C1 segment of cervical spinal cord (tissue), 14 donors: ENCODE data around the gene SLC25A19.
A peak's percentile ranks its signal among the peaks of the same experiment; 100 is the strongest.

ENCODE experiments used
- DNase-seq, 14 donors: peaks; one replicate each; lab custom pipeline; 2025; lab: John Stamatoyannopoulos, UW

The SLC25A19 gene

DNA sequence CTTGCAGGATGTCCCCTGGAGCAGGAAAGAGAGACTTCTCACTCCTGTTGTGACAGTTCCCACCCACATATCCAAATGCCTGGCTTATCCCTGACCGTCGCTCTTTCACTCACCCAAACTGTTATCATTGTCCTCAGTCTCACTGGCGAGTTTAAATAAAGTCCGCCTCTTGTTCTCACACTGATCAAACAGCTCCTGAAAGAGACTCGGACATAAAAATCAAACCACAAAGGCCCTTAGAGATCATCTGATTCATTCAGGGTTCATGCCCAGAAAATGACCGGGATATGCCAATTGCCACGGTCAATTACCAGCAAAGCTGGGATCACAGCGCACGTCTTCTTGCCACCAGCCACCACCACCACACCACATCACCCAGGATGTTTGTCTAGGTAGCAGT lies 47.7 kb downstream of the SLC25A19 start:
- no peak for DNase-seq

DNA sequence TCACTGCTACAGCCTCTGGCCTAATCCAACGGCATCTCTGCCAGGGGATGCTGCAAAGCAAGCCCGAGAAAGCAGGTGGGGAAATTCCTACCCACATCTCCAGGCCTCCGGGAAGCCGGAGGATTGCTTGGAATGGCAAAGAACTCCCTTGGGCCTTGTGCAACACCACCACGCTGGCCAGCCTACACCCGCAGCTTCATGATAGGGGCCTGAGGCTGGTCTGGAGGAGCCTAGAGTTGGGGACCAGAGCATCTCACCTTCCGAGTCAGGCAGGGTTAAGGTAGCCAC lies 48.1 kb downstream of the SLC25A19 start:
- DNase-seq: no peak

DNA sequence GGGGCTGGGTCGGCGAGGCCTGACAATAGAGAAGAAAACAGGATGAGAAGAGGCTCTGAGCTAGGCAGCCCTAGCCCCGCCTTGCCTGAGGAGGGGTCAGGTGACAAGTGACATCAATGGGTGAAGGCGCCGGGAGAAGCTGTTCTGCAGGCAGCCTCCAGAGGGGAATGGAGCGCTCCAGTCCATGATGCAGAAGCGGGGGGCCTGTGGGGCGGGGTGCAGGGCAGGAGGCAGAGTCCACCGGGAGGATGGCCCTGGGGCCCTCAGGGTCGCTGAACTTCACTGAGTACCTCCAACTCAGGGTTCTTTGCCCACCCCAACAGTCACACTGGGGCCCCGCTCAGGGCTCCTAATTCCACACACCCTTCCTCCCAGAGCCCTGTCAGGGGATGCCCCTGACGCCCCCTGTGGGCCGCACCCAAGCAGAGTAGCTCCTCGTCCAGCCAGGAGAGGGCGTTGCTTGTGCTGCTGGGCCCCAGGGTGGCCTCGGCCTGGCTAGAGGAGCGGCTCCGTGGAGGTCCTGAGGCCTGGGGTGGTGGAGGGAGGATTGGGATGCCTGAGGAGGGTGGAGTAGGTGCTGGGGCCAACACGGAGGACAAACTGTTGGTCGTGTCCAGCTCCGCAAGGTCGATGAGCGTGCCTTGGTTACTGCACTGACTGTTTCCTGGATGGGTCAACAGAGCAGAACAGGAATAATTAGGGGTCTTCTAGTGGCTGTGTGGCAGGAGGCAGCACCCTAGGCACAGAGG lies 48.7 kb downstream of the SLC25A19 start:
- DNase-seq: peak in 2 of 14 donors; percentile 35 to 86

DNA sequence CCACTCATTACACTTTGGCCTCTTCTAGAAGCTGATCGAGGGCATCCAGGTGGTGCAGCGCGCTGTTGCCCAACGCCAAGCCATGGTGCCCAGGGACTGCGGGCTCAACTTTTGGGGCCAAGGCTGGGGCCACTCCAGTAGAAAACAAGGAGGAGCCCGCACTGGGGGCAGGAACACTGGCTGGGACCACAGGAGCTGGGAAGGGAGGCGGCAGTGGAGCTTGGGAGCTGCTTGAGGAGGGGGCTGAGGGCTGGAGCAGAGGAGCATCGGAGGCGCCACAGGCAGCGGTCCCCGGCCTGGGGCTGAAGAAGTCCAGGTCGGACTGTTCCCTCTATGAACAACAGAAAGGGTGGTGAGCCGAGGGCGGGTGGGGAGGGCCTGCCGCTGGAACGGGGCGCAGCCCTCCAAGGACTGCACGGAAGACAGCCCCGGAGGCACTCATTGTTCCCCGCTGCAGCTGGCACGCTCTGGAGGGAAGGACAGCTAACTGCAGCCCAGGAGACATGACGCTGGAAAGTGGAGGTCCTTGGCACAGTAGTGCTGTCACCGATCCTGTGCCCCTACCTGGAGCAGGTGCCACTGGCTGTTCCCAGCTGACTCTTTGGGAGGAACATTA lies 49.3 kb downstream of the SLC25A19 start:
- peak in 1 of 14 donors; percentile 22 for DNase-seq

DNA sequence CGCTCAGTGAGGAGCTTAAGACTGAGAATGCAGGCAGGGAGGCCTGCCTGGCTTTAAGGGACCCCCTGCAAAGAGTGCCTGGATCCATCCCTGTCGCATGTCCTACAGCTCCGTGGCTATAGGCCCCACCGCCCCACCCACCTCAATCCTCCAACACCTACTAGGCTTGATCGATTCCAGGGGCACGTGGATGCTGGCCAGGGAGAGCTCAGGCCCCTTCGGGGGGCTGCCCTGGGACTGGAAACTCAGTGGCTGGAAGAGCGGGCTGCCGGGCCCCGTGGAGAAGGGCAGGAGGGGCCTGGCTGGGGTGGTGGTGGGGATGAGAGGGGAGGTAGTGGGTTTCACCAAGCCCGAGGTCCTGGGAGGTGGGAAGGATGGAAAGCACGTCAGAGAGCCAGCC lies 50.0 kb downstream of the SLC25A19 start:
- DNase-seq: no peak

DNA sequence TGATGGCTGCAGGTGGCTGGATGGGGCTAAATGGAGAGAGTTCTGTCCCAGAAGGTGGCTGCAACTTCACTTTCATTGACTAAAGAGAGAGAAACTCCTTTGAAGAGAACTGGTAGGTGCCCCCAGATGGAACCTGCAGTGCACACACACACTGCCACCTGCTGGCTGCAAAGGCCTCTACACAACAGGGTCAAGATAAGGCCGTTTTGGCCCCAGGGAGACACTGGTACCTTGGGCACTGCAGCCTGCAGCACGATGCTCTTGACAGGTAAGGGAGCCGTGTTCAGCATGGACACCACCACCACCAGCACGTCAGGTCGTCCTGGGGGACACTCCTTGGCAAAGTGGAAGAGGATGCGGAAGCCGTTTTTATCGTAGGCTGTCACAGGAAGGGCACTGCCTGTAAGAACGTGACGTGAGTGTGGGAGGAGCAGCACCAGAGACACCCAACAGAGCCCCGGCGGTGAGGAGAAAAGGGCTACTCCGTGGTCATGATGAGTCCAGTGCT lies 50.5 kb downstream of the SLC25A19 start:
- peak in 5 of 14 donors; percentile 19 to 82 (median 30) for DNase-seq

DNA sequence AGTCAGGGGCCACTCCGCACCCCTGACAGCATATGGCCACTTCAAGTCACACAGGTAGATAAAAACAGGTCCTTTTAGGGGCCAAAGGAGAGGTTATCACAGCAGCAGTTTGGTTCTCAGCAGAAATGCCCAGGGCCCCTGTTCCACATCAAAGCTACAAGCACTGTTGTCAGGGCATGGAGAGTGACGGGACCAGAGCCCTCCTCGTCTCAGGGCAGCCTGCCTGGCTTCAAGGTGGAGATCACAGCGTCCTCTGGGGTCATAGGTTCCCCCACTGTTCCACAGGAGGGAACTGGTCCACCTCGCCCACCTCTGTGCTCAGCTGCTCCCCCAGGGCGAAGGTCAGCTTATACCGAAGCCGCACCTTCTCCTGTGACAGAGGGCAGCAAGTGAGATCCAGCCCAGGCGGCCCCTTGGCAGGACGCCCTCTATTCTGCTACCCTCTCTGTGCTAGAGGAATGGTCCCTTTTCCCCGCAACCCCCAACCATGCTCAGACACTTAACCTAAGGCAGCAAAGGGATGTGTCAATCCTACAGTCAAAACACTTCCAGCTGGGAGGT lies 51.1 kb downstream of the SLC25A19 start:
- DNase-seq: no peak

DNA sequence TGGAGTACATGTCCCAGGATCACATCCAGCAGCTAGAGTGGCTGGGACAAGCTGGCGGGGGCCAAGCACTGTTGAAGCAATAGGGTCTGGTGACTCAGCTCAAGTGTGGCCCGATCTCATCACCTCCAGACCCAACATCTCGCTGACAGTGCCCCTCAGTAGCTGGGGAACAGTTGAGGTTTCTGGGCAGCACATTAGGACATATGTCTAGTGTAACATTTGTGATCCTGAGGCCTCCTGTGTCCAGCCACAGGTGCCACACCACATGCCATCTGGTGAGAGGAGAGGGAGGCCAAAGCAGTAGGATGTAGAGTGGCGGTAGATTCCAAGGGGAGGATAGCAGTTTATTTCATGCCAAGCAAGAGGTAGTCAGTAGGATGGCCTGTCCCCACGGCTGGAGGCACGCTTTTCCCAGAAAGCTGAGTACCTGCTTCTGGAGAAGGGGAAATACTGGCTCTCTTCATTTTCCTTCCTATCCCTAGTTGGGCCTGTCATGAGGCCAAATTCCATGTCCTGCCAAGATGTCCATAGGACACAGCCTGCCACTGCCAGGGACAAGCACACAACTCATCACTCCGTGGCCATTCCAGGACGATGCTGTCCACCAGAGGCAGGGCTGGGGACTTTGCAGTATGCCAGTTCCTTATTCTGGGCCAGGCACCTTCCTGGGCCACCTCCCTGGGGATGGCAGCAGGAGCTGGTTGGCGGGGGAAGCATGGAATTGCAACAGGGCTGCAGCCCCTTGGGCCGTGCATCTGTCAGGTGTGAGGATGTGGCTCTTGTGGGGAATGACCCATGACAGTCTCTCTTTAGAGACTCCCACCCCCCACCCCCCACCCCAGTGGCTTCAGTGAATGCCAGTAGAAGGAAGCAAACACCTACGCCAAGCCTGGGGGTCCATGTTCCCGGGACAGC lies 51.9 kb downstream of the SLC25A19 start:
- DNase-seq: peak in 2 of 14 donors; percentile 20 to 95

DNA sequence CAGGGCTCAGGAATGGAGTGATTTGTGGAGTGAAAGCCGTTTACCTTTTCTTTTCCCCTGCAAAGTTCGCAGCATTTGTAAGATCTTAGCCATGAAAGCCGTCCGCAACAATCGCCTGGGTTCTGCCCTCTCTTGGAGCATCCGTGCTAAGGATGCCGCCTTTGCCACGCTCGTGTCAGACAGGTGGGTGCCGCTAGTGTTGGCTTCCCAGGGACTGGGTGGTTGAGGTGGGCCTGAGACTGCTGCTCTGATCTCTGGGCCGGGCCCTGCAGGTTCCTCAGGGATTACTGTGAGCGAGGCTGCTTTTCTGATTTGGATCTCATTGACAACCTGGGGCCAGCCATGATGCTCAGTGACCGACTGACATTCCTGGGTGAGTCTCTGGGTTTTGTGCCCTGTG lies 56.4 kb downstream of the SLC25A19 start:
- DNase-seq: no peak

DNA sequence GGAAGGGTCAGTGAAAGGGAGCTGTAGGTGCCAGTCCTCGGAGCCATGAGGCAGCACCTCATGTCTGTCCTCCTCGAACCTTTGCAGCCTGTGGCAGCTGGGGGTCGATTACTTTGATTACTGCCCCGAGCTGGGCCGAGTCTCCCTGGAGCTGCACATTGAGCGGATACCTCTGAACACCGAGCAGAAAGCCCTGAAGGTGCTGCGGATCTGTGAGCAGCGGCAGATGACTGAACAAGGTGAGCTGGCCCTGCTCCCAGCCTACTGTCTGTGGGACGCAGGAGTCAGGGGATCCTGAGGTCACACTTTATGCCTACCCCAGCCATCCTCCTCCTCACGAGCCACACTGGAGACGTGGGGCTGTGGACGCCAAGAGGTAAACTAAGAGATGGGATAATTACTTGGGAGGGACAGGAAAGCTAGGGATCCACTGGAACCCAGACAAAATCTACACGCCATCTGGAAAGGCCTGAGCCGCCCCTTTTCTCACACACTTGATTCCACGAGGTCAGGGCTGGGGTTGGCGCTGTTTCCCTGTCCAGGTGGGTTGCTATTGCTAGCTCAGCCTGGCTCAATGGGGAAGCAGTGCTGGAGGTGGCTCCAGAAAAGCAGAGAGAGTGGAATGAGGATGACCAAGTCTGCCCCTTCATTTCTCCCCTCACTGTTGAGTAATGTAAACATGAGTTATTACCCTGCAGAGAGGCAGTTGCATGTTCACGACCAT lies 57.3 kb downstream of the SLC25A19 start:
- DNase-seq: peak in 2 of 14 donors; percentile 17 to 88

DNA sequence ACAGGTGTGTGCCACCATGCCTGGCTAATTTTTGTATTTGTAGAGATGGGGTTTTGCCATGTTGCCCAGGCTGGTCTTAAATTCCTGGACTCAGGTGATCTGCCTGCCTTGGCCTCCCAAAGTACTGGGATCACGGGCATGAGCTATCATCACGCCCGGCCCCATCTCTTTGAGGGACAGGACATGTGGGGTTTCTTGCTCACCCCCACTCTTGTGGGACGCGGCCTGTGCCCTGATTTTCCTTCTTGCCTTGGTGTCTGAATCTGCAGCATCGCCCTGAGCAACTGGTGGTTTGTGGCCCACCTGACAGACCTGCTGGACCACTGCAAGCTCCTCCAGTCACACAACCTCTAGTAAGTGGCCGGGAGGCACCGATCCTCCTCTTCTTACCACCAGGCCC lies 58.2 kb downstream of the SLC25A19 start:
- DNase-seq: no peak

DNA sequence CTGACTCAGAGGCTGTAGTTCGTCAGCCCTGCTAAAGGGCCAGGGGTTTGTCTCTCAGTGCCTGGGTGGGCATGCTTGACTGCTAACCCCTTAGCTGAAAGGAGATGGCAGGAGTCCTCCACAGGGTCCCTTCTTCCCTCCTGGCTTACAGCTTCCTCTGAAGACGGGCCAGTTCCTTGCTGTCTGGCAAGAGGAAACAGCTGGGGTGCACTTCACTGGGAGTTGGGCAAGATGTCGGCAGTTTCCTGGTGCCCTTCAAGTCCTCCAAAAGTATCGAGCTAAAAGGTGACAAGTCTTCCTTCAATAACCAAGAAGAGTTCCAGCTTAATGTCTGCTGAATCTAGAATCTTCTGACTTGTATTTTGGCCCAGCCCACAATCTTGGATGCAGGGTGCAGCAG lies 60.4 kb downstream of the SLC25A19 start:
- DNase-seq: peak in 1 of 14 donors; percentile 20

DNA sequence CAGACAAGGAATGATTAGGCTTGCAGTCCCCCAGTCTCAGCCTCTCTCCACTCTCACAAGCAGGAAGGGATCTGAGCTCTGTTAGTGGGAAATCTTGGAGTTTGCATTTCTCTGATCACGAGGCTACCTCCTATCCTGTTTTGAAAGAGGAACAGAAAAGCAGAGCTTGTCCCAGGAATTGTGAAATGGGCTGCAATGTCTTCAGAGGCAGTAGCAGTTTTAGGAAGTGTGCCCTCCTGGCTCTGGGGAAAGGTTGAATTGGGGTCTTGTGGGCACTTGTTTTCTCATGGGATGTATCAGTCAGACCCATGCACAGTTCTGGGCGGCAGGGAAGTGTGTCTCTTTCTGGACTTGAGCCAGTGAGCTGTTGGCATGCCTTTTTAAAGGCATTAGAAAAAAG lies 60.9 kb downstream of the SLC25A19 start:
- DNase-seq: peak in 5 of 14 donors; percentile 13 to 43 (median 42)

DNA sequence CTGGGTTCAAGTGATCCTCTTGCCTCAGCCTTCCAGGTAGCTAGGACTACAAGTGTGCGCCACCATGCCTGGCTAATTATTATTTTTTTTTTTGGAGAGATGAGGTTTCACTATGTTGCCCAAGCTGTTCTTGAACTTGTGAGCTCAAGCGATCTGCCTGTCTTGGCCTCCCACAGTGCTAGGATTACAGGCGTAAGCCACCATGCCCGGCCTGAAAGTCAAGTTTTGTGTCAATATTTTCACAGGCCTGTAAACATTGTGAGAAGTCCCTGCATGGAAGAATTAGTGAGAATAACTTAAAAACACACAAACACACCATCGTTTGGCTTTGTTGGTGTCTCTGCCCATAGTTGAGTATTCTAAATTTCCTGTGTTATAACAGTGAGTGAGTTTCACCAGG lies 61.5 kb downstream of the SLC25A19 start:
- no peak for DNase-seq

DNA sequence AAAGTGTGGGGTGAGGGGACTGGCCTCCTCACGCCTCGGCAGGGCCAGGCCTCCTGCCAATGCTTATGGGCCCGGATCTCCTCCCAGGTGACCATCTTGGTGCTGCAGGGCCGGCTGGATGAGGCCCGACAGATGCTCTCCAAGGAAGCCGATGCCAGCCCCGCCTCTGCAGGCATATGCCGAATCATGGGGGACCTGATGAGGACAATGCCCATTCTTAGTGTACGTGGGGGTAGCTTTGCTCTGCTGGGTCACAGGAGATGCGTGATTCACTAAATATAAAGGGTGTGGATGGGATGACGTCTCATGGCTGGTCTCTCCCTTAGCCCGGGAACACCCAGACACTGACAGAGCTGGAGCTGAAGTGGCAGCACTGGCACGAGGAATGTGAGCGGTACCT lies 64.2 kb downstream of the SLC25A19 start:
- peak in 1 of 14 donors; percentile 34 for DNase-seq
